NK-92 (cell line): Measurements from ENCODE around the gene ZNF362.
"Not testable (repeated sequence)": the region's sequence is repeated elsewhere in the genome, so short reads cannot be mapped to it uniquely, and the experiment has no call there.

Source experiments
- DNase-seq: peaks from one replicate; lab custom pipeline; 2025; ENCODE audit not compliant: unreplicated experiment; lab: John Stamatoyannopoulos, UW

The ZNF362 gene

DNA sequence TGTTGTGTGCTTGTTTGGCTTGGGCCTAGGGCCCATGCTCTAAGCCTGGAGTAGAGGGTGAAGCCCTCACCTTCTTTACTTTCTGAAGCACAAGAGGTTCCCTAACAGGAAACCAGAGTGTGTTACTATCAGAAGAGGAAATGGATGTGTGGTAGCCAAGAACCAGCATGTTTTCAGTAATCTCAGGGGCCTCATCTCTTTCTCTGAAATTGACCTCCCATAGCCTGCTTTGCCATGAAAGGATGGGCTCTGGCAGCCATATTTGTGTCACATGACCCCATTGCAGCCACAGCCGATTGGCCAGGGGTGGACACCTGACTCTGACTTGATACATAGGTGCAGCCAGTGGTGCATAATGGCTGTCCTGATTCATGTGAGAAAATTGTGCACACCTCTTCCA is 46.0 kb downstream of the ZNF362 start:
- no peak for DNase-seq

DNA sequence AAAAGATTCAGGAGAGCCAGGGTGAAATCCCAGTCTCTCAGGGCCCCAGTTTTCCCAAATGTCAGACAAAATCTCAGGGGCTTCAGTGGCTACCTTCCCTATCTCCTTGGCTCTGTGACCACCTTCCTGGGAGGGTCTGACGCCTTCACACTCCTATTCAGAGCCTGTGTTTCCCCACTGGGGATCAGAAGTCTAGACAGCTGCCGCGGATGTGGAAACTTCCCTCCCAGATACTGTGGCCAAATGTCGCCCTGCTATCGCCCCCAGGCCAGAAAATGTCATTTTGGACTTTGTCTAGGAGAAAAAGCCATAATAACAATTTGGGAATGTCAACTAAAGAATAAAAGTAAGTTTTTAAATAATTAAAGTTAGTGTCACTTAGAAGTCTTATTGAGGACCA is 48.7 kb downstream of the ZNF362 start:
- DNase-seq, result no peak

DNA sequence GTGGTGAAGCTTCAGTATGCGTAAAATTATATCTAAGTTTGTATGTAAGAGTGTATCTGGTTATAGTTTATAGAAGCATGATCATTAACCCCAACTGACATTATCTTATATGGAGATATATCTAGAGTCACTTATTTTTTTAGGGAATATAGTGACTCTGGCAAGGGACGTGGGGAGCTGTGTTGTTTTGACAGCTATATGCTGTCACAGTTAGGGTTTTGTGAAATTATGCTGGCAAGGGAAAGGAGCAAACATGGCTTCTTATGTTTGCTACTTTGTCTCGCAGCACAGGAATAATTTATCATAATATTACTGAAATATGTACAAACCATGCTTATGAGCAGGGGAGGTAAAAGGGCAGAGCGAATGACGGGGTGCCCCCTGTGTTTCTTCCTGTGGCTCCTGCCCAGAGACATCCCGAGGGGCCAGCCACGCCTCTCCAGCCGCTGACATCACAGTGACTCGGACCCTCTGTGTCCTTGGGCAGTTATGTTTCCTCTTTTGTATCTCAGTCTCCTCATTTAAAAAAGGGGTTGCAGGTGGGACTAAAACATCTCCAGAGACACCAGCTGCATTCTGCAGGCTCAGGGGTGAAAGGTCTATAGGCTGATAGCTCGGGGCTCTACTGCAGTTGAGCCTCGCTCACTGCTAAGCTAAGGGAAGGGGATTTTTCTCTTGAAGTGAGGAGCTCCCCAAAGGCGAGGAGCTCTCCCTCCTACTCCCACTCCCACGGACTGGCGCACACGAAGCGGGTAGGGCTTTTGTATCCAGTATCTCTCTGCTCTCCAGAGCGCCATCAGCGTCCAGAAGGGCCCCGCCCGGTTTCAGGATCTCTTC is 49.7 kb downstream of the ZNF362 start:
- no peak for DNase-seq

DNA sequence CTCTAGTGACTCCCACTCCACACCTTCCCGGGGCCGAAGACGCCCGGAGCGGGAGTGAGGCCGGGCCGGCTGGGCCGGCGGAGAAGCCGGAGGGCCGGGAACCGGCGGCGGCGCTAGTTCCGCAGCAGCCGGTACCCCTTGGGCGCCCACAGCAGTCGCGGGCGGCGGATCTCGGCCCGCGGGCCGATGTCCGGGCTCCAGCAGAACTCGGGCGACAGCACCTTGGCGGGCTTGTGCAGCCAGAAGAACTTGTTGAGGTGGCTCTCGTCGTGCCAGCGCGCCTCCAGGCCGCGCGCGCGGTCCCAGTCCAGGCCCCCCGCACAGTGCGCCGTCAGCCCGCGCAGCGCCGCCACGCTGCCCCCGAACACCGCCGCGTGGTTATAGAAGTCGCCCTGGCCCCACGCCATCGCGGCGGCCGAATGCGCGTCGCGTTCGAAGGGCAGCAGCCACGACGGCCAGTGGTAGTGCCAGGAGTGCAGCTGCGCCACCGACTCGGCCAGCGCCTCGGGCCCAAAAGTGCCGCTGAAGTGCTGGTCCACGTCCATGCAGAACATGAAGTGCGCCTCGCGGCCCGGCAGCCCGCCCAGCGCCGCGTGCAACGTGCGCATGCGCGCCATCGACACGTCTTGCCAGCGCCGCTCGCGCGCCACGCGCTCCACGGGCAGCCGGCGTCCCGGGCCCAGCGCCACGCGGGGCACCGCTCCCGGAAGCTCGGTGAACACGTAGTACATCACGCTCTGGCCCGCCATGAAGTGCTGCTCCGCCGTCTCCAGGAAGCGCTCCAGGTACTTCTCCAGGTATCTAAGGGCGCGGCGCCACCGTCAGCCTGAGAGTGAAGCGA is 50.6 kb downstream of the ZNF362 start:
- DNase-seq, result no peak

DNA sequence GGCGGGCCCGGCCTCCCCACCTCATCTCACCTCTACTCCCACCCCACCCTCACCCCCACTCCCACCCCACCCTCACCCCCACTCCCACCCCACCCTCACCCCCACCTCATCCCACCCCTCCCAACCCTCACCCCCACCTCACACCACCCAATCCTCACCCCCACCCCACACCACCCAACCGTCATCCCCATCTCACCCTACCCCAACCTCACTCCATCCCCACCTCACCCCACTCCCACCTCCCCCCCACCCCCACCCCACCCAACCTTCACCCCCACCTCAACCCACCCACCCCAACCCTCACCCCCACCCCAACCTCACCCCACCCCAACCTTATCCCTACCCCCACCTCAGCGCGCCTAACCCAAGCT is 51.2 kb downstream of the ZNF362 start:
- DNase-seq, result no peak

DNA sequence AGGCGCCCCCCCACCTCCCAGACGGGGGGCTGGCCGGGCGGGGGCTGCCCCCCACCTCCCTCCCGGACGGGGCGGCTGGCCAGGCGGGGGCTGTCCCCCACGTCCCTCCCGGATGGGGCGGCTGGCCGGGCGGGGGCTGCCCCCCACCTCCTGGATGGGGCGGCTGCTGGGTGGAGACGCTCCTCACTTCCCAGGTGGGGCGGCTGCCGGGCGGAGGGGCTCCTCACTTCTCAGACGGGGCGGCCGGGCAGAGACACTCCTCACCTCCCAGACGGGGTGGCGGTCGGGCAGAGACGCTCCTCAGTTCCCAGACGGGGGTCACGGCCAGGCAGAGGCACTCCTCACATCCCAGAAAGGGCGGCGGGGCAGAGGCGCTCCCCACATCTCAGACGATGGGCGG is 53.1 kb downstream of the ZNF362 start:
- DNase-seq, result not testable (repeated sequence)

DNA sequence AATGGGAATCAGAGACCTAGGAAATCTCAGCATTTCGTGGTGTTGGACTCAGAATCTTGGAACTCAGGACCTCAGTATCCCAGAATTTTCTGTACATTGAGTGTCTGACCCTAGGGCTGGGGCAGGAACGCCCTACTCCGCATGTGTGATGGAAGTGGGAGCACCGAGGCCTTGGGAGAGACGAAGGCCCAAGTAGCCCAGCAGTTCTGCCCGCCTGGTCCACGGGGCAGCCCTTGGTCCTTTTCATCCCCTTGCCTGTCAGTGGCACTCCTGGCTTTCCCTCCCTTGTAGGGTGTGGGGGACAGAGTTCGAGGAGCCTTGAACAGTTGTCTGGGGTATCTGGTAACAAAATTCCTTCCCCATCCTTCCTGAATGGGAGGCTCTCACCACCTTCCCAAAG is 54.4 kb downstream of the ZNF362 start:
- no peak for DNase-seq

DNA sequence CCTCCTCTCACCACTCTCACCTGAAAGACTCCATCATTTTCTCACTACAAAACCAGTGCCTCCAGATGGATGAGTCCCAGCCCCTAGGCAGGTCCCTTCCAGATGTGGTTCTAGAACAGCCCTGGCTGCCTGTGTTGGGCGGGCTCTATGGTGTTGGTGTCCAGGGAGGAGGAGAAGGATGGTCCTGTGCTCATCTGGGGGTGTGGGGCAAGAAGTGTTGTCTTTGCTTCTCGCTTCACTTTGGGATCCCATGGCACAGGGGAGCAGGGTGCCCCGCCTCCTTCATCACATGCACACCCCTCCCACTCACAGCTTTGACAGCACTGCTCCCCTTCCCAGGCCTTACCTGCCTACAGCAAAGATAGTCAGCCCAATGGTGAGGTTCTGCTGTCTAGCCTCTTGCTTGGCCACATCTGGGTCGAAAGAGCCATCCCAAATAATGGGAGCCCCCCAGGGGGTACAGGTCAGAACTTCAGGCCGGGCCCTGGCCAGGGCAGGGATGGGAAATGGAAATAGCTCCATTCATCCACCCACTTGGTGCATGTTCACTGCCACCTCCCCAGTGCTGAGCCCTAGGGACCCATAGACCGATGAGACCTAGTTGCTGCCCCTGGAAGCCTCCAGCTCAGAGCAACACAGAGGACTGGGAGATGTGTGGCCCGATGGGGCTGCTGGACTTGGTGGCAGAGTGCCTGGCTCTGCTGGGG is 55.6 kb downstream of the ZNF362 start:
- no peak for DNase-seq

DNA sequence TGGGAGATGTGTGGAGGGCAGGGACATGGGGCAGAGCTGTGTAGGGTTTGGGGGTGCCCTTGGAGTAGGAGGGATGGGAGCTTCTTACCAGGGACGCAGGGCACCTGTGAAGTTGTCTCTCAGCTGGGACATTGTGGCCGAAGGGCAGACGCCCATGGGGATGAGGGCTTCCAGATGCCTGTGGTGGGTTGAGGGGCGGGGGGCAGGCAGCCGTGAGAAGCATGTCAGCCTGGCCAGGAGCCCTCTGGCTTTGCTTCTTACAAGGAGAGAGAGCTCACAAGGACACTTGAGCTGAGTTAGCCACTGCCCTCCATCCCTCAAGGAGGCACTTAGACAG is 56.1 kb downstream of the ZNF362 start:
- no peak for DNase-seq

DNA sequence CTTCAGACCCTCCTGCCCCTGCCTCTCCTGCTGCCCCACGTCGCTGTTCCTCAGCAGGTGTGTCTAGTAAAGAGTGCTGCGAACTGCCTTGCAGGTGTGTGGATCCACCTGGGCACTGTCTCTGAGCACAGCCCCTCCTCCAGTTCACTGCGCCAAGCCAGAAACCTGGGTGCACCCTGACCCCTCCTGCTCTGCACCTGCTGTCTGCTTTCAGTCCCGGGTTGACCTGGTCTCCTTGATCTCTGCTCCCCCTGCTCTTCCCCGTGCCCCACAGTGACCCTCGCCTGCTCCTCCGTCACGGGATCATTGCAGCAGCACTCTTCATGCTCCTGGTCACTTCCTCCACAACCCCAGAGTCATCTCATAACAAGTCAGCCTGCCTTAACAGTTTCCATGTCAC is 58.1 kb downstream of the ZNF362 start:
- DNase-seq, result no peak

DNA sequence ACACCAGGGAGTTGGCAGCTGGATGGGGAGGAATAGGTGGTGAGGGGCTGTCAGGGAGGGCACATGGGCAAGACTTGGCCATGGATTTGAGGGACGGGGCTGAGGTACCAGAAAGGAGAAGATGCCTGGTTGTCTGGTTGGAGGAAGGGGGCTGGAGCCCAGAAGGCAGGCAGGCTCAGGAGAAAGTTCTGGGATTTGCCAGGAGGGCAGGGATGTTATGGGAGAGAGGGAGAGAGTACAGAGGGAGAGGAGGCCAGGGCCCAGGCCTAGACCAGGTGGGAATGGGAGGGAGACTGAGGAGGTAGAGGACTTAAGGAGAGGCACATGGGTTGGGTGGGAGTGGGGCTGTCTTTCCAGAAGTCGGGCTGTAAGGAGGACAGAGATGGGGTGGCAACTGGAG is 60.3 kb downstream of the ZNF362 start:
- DNase-seq, result no peak

DNA sequence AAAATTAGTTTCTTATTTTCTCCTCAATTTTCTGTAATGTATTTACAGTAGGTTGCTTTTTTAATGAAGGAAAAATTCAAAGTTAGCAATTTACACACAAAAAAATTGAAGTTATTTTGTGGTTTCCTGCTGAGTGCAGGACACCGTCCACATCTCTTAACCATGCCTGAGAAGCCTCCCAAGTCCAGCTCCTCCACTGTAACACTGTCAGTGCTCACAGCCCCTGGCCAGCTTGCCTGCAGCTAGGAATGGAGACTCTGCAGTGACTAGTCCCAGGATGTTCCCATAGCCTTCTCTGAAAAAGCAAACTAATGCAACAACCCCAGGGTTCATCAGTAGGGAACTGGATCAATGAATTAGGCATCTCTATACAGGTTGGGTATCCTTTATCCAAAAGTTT is 61.1 kb downstream of the ZNF362 start:
- no peak for DNase-seq

DNA sequence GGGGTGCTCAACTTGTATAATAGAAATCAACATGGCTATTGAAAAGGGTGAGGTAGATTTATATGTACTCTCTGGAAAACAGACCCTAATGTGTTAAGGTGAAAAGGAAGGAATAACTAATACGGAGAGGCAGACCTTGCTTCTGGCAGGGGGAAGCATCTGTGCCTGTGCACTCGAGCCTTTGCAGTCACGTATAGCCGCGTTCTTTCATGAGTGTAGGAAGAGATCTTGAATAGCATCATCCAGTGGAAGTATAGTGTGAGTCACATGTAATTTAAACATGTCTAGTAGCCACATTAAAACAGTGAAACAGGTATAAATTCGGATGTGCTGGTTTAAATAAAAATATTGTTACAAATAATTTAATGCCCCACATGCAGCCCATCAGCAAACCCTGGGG is 61.7 kb downstream of the ZNF362 start:
- DNase-seq, result no peak

DNA sequence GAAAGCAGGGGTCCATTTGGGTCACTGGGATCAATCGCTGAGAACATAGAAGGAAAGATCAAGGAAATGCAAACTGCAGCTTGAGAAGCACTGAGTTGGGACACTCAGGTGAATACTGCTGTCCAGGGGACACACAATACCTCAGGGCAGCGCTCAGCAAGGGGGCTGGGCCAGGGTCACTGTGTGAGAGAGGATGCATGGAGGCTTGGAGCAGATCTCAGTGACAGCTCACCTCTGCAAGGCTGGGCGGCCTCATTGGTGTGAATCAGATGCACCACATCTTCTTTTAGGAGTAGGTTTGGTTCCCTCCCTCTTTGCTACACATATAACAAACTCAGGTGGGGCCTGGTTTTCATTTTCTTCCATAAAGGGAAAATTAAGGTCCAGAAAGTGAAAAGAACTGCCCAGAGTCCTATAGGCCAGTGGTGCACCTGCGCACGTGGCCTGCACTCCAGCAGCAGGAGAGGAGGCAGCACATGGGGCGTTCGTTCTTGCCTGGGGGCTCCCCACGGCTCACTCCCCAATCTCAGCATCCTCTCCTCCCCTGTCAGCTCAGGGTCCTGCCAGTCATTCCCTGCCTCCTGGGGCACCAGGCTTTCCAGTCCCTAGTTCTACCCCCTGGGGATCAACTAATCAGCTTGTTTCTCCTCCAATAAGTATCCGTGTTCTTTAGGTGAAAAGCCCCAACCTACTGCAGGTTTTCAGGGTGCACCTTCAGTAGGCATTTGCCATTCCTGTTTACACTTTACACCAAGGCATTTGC is 63.1 kb downstream of the ZNF362 start:
- no peak for DNase-seq

DNA sequence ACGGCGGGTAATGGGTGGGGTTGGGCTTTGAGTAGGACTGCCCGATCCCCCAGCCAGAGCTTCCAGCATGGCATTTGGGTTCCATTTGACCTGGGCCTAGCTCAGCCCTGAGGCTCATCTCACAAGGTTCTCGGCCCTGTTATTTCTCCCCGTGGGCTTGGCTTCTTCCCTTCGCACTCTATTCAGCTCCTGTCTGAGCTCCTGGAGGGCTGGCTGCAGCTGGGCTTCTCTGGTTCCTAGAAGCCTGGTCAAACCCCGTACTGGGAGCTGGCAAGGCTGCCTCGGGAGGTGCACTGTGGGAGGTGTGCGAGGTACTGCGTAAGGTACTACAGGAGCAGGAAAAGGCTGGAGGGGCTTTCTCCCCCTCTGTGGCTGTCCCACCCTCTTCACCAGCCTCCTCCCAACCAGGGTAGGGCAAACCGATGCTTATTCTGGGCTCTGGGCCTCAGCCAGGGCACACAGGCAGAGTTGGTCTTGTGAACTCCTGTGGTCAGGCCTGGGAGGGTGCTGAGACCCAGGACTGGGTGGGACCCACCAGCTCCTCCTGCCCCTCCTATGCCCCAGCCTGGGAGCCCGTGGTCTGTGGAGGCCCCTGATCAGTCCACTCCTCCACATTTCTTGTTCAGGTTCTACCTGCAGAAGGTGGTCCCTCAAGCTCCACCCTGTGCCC is 63.8 kb downstream of the ZNF362 start:
- no peak for DNase-seq

DNA sequence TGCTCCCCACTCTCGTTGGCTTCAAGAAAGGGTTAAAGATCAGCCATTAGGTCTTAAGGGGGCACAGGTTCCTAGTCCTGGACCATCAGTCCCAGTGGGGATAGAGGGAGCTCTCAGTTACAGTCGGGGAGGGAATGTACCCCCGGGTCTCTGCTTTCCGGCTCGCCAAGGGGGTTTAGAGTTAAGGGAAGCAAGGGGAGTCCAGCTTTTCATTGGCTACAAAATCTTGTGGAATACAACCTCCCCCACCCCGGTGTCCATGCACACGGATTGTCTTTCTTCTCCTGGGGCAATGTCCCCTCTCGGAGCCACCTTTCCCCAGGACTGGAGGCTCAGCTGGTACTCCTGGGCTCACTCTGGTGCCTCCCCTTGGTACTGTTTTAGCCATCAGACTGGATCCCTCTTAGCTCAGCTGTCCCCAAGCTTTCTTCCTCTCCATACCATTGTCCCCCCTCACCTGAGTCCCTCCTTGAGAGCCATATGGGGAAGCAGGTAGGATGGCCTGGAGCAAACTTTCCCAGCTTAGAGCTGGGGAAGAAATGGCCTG is 64.4 kb downstream of the ZNF362 start, which contains the start of gene A3GALT2:
Gene A3GALT2, minus strand, starts transcription at position 480 of the 547 bp plus-strand sequence. Its CDS starts 0 bp downstream, at position 480.
- no peak for DNase-seq

DNA sequence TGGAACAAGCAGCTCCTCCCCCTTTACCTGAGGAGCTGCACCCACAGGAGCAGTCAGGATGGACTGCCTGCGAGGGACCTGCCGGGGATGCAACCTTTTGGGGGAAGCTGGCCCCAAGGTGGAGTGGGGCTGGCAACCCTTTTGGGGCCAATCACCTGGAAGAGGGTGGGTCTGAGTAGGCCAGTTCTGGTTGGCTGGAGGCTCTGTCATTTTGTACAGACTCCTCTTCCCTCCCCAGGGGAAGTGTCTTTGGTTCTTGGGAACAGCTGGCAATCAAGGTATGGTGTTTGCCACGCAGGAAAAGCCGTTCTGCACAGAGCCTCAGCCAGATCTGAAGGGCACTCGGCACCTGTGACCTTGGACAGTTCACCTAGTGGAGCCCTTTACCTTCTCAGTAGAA is 64.9 kb downstream of the ZNF362 start:
- DNase-seq, result no peak

DNA sequence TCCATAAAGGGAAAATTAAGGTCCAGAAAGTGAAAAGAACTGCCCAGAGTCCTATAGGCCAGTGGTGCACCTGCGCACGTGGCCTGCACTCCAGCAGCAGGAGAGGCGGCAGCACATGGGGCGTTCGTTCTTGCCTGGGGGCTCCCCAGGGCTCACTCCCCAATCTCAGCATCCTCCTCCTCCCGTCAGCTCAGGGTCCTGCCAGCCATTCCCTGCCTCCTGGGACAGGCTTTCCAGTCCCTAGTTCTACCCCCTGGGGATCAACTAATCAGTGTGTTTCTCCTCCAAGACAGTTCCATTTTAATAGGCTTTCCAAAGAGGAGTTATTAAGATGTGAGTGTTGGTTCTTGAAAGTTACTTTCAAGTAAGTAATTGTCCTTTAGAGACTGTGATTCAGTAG is 65.8 kb downstream of the ZNF362 start:
- DNase-seq, result no peak

DNA sequence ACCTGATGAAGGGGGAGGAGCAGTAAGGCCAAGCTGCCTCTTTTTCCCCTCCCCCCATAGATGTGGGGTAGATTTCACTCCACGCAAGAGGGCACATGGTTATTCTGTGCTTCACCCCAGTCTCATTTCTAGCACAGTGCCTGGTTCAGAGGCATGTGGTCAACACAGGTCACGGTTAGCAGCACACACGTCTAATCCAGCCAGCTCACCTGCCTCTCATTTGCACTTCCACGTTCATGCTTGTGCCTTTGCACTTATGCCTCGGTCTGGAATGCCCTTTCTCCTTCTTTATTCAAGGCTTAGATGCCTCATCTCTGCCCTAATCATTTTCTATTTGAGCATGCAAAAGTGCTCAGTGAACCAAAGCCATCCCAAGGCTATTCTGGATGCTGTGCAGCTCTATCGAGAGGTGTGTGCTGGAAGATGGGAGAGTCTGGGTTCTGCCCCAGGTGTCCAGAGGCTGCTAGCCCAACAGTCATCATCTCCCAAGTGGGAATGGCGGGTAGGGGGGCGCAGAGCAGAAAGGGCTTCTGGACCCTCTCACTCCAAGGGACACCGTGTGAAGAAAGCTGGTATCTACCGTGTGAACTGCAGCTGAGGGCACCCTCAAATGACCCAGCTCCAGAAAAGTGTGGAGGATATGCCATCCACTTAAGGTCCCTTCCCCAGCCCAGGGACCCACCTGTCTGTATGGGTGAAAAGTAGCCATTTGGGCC is 66.7 kb downstream of the ZNF362 start:
- no peak for DNase-seq
